GM19025 (cell line): ENCODE measurements around the gene CHI3L1.

Source experiments
- ATAC-seq: cut with Tn5 transposase; IDR thresholded peaks from one replicate; pipeline ENCODE4 v1.9.1; 2021; ENCODE audit warnings: mild to moderate bottlenecking, low read depth, moderate library complexity; ENCODE audit not compliant: unreplicated experiment

Gene CHI3L1

GRCh38 chr1:203207751-203208150, 21.2 kb upstream of the CHI3L1 start:
- no peak for ATAC-seq

DNA sequence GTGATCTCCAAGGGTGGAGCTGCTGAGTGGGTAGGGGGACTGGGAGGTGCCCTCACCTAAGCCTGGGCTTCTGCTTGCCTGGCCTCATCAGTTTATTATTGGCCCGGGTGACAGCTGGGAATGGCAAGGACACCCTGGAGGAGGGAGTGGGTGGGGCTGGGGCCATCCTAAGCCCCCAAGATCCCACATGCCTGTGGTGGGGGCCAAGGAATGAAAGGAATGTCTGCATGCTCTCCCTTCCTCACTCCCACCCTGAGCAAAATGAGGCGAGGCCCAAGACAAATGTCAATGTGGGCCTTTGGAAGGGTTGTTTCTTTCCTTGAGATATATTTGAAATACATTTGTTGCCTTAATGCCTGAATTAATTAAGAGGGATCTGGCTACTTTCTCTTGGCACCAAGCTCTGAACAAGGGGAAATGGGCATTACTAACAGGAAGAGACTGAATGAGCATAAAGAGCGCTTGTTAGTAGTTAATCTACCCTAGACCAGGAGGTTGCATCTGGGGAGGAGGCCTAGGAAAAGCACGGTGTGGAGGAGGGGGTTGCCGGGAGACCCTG, 19.7 kb upstream of the CHI3L1 start:
- no peak for ATAC-seq

GRCh38 chr1:203204756-203205155, 18.3 kb upstream of the CHI3L1 start:
- no peak for ATAC-seq

DNA sequence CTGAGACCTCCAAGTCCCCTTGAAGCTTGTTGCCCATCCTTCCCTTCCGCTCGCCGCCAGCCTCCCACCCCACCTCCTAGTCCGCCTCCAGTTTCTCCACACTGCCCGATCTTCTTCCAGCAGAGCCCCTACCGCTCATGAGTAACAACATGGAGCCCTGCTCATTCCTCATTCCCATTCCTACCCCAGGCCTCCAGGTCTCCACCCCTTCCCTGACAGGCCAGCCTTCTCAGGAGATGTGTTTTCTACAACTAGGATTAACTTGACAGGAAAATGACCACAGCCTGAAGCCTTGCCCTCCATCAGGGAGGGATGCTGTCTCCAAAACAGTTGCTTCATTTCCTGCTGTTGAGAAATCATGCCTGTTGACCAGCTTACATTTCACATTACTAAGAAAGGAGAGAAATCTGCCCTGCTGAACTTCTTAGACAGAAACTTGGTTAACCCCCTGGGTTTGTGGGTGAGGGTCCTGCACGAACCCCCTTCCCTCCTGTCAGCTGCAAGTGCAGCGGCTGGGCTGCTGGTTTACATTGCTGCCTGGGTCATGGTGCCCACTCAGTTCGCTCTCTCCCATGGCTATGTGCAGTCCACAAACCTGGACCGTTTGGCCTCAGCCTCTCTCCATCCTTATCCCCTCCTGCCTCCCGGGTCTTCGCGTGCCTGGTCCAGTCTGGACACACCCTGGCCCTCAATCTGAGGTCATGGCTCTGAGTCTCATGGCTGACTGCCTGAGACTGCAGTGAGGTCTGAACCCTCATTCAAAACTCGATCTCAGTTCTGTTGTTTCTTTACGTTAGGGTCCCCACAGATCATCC, 16.1 kb upstream of the CHI3L1 start:
- no peak for ATAC-seq

DNA sequence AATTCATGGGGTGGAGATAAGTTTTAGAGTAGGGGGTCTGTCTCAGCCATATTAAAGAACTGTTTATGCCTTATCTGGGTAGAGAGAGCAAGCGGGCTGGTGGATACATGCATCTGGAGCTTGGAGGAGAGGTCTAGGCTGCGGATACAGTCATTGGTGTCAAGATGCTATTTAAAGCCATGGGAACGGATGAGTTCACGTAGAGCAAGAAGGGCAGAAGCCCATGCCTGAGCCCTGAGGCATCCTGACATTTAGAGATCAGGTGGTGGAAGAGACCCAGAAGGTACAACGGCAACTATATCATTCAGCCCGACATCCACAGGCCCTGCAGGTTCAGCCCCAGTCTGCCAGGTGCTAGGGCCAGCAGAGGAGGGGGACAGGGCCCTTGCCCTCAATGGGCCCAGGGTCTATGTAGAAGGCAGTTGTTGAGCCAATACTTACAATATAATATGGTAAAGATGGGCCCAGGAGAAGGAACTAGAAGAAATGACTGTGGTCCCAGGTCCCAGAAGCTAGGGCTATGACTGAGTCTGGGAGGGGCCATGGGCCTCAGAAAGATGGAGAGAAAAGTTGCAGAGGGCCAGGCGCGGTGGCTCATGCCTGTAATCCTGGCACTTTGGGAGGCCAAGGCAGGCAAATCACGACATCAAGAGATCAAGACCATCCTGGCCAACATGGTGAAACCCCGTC, 15.2 kb upstream of the CHI3L1 start:
- no peak for ATAC-seq

- no peak for ATAC-seq
Measured at GRCh38 chr1:203200916-203201315, 14.4 kb upstream of the CHI3L1 start.

- no peak for ATAC-seq
Measured at GRCh38 chr1:203199816-203200571, 13.5 kb upstream of the CHI3L1 start.

DNA sequence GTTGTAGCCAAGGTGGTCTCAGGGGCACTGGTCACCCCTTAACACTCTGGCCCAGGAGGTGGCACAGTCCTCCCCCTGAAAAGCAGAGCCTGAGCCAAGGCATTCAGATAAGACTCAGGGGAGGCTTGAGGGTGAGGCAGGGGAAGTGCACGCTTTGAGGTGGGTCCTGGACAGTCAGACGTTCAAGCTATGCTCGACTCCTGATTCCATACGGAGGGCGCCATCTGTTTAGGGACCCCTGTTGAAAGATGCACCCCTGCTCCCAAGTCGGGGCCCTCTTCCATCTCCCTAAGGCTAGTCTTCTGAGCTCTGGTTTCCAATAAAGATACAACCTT, 12.9 kb upstream of the CHI3L1 start:
- no peak for ATAC-seq

DNA sequence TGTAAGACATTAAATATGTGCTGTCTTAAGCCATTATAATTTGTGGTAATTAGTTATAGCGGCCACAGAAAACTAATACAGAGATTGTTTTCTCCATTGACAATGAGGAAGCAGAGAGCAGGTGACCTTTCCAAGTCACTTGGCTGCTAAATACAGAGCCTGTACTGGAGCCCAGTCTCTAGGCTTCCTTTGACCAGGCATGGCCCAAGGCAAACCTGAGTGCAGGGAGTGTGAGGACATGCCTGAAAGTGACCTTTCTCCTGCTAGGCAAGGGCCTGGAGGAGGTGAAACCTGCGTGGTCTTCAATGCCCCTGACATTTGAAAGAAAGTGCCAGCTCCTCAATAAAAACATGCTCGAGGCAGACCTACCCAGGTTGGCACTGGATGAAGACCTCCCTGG, 12.5 kb upstream of the CHI3L1 start:
- ATAC-seq = no peak

DNA sequence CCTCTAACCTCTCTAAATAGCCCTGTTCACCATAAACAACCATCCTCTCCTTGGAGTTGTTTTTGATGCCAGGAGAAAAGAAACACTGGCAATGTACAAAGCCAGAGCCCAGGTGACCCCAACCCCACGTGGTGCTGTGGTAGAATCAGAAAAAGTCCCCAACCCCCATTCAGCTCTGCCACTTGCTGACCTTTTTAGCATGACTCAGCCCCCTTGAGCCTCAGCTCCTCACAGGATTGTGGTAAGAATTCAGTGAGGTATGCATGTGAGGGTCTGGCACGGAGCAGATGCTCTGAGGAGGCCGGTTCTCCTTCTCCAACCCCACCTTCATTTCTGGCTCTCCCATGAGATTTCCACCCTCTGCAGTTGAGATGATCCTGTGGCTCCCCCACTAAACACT, 11.1 kb upstream of the CHI3L1 start:
- no peak for ATAC-seq

DNA sequence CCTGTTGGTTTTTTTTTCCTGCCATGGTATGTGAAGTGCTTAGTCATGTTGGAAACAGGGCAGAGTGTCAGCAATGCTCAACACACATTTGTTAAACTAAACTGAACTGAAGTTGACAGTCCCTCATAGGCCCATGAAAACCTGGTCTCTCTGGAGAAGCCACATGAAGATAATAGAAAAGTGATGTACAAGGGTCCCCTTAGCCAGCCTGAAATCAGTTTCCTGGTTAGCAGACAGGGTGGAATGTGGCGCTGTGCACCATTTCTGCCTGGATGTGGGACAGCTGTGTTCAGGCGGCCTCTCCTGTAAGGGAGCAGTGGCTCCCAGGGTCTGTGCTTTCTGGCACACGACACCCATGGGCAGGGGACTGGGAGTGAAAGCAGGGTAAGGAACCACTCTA, 9.9 kb upstream of the CHI3L1 start:
- no peak for ATAC-seq

- no peak for ATAC-seq
Measured at GRCh38 chr1:203190949-203191348, 4.4 kb upstream of the CHI3L1 start.

DNA sequence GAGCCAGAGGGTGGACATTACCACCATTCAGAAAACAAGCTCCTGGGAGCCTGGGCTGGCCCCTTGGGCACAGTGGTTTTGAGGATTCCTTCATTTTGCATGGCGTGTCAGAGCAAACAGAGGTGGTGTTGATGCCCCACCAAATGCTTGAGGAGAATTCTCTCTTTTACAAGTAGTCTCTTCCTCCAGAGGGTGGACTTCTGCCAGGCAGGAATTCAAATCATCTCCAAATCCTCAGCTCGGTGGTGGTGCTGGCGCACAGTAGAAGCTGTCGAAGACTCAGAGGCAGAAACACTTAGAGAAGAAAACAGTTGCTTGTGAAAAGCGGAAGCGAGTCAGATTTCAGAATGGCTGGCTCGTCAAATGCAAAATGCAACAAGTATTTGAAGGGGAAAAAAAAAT, 3.4 kb upstream of the CHI3L1 start:
- ATAC-seq = no peak

DNA sequence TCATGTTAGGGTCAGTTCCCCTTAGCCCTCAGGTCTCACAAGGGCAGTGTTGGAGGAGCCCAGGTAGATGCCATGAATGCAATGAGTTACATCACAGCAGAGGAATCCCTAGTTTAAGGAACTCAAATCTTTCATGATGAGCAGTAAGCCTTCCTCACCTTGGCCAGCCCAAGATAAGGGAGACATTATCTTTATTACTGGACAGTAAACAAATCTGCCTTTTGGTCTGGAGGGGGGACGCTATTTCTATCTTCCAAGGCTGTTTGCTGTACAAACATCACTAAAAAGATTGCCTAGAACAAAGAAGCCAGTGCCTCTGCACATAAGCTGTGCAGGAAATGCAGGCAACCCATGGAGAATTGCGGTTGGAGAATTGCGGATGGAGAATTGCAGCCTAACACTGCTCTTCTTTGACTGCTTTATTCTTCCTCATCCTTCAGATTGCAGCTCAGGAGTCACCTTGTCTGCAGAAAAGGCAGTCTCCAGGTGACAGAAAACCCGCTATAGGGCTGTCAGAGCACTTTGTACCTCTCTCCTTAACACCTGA, 2.3 kb upstream of the CHI3L1 start:
- no peak for ATAC-seq

- ATAC-seq = no peak
Measured at GRCh38 chr1:203187689-203188264, 1.3 kb upstream of the CHI3L1 start.

DNA sequence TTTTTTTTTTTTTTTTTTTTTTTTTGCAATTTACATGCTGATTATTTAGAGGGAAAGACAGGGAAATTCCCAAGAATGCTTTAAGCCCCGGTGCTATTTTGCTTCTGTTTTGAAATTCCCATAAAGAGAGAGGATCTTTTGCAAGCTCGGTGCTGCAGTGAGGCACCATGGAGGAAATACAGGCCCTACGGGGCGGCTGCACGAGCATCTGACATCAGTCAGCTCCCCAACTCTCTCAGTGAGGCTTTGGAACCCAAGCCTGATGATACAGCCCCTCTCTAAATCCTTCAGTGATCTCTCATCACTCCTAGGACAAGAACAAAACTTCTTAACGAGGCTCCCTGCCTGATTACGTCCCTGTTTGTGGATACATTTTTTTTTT, 791 bp upstream of the CHI3L1 start:
- ATAC-seq = no peak

GRCh38 chr1:203186091-203186445, 436 bp downstream of the CHI3L1 start:
- no peak for ATAC-seq

GRCh38 chr1:203185585-203185984, 919 bp downstream of the CHI3L1 start:
- no peak for ATAC-seq

DNA sequence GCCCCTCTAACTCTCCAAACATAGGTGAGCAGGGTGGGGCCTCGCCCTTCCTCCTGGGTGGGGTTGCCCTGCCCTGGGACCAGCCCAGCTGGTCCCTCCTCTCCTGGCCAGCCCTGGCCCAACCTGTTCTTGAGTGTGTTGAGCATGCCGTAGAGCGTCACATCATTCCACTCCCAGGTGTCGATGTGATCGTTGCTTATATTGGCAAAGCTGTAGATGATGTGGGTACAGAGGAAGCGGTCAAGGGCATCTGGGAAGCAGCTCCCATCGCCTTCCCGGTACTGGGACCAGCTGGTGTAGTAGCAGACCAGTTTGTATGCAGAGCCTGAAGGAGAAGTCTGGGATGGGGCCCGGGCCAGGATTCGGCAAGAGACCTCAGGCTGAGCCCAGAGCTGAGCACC, 1.4 kb downstream of the CHI3L1 start:
- no peak for ATAC-seq

DNA sequence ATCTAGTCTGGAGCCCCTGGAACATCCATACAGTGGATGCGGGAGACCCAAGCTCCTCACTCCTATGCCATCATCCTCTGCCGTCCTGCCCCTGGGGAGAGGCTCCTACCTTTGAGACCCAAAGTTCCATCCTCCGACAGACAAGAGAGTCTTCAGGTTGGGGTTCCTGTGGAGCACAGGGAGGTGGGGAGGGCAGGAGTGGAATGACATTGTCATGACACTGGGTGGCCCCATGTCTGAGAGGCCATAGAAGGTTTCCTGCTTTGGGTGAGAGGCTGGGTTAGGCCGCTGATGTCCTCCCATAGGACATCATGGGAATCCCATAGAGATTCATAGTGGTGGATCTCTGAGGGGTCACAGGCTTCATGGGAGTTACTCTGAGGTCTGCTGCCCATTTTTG, 2.0 kb downstream of the CHI3L1 start:
- no peak for ATAC-seq

DNA sequence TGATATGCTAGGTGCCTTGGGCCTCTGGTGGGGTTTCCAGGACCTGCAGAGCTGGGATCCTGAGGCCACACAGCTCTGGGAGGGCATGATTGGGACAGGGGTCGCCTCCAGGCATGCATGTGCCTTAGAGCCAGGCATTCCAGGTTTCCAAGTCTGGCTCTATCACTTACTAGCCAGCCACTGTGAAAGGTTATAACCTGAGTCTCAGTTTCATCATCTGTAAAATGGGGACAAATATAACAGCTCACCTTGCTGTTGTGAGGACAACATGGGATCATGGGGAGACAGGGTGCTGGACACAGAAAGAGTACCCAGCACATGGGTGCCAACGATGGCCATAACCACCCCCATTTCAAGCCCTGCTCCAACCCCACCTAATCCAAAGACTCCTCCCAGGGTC, 2.7 kb downstream of the CHI3L1 start:
- no peak for ATAC-seq
